Adrenal gland (tissue), 12 donors: ENCODE data around the gene GRM8. TPM values are rescaled to one million over a fixed set of nuclear protein-coding genes. Genes with fewer than 3 reads are reported as not detected.
A peak's percentile ranks its signal among the peaks of the same experiment; 100 is the strongest.

ENCODE experiments used
- DNase-seq, 7 donors: peaks; one replicate each; pipeline ENCODE4 v3.0.0-alpha.2; 2019 to 2020
- H3K27ac ChIP-seq, 5 donors: fragments of 200-600 bp; sonication (generic) in 4 of 5; 1 replicate in 3 of 5; 2 replicates in 2 of 5; pipeline versions ENCODE4 v1.5.1 to v1.8.0; 2016 to 2020; ENCODE audit warnings: mild to moderate bottlenecking in 1 of 5
- H3K27me3 ChIP-seq: fragments of 200-600 bp; 2 replicates; pipeline ENCODE4 v1.8.0; 2021
- H3K36me3 ChIP-seq, 2 donors: fragments of 200-600 bp; replicated peaks in 1 of 2; 1 replicate in 1 of 2; 2 replicates in 1 of 2; pipeline versions ENCODE4 v1.5.1 to v1.8.0; 2018 to 2022
- H3K4me1 ChIP-seq, 2 donors: fragments of 200-600 bp; replicated peaks in 1 of 2; 1 replicate in 1 of 2; 2 replicates in 1 of 2; pipeline versions ENCODE4 v1.5.1 to v1.8.0; 2018 to 2021
- H3K4me3 ChIP-seq, 4 donors: fragments of 200-600 bp; sonication (generic) in 3 of 4; one replicate each; pipeline ENCODE4 v1.5.1; 2016 to 2018
- H3K9me3 ChIP-seq, 3 donors: fragments of 200-600 bp; sonication (generic) in 1 of 3; replicated peaks in 1 of 3; 1 replicate in 2 of 3; 2 replicates in 1 of 3; pipeline versions ENCODE4 v1.5.1 to v1.8.0; 2016 to 2021
- CTCF ChIP-seq, 6 experiments: fragments of 450-650 bp in 4 of 6; fragments of 200-600 bp in 2 of 6; sonication (generic) in 1 of 6; IDR thresholded peaks; 1 replicate in 5 of 6; 2 replicates in 1 of 6; pipeline versions ENCODE4 v1.5.1 to v1.8.0; 2016 to 2021; ENCODE audit warnings: antibody characterized with exemption in 6 of 6, mild to moderate bottlenecking in 2 of 6, moderate library complexity in 1 of 6
- POLR2A ChIP-seq, 2 donors: fragments of 450-650 bp; IDR thresholded peaks; one replicate each; pipeline ENCODE4 v1.6.1; 2017; ENCODE audit warnings: antibody characterized with exemption in 2 of 2, mild to moderate bottlenecking in 2 of 2, moderate library complexity in 1 of 2
- WGBS, 4 donors: extraction: QIAGEN DNeasy Blood & Tissue Kit in 2 of 4; methylation state at CpG; one replicate each; pipeline versions ENCODE4 v1.1.5 to v1.1.7; 2013 to 2017; 5-methylcytosine and 5-hydroxymethylcytosine counted together
- intact Hi-C, 2 donors: fragments of 100-400 bp; cut with DNase I; formaldehyde crosslinking; loops; one replicate each; pipeline versions ENCODE4 v1.14.1 to v1.15.0; 2022 to 2023
- polyA plus RNA-seq, 3 donors: library from polyadenylated mRNA; stranded (reverse); fragments of 200-250 nt in 2 of 3; fragments of 350-450 nt in 1 of 3; fragmentation: Illumina TruSeq in 1 of 3; extraction: RNeasy Lipid Tissue Mini Kit (QIAGEN cat#74804) in 1 of 3; gene quantifications; one replicate each; pipeline ENCODE4 v1.2.3, GENCODE V29; 2013 to 2014
- total RNA-seq, 9 donors: library from RNA; depleted of rRNA in 4 of 9; stranded (reverse); fragments of >200 nt in 4 of 9; fragments of 120-200 nt in 1 of 9; fragmentation: NEBNext Ultra II Directional in 1 of 9; extraction: Animal tissue kit (Norgen Biotek cat#: 25700) in 1 of 9; gene quantifications; one replicate each; pipeline versions ENCODE4 v1.1.0 to v1.2.4, GENCODE V29; 2013 to 2023
- donor health status: healthy with polysubstance abuse.
- donor health status: Bipolar disorder and iron deficiency.
- donor health status: DM: yes; HTN: yes; CAD: no.
- donor health status: DM: no; HTN: no; CAD: no.
- donor health status: DM: no; HTN: no; CAD: no.
- donor health status: DM: yes; HTN: yes; CAD: no.

Gene GRM8
- total and polyA plus RNA-seq, 12 donors: 0.10 to 2.5 (median 0.92) TPM; not detected in 5

- intact Hi-C loops: no loop called here
- Histone ChIP-seq H3K9me3 (no peaks in the 10 kb centered on the region), H3K36me3 (no peaks in the 10 kb centered on the region), H3K27ac (no peak overlapping the region), H3K4me1 (no peaks in the 10 kb centered on the region), H3K4me3 (no peak overlapping the region), H3K27me3 (no peaks in the 10 kb centered on the region)
- 84 to 95% (median 88%) methylated on average over 1 of the region's 1 CpG for WGBS, 4 donors
- TF ChIP-seq POLR2A (IDR thresholded peaks at IDR 0.05) (no peak), CTCF (IDR thresholded peaks at IDR 0.05) (no peak)
- DNase-seq: no peak
Observed at GRCh38 chr7:126778101-126778500, 474.6 kb downstream of the GRM8 start.

DNA sequence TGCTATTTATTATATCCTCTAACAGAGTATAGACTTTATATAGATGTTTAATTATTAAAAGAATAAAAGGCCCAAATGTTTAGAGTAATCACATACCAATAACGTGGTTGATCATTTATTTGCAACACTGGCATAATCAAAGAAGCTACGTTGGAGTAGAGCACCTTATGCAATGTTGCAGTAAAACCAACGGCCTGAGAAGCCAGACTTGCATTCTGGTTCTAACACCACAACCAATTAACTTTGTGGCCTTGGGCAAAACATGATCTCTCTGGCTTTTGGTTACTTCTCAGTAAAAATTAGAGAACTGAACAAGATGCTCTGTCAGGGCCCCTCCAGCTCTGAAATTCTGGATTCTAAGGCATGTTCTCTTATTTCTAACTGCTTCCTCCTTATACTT lies 476.2 kb downstream of the GRM8 start:
- H3K9me3 ChIP-seq: no peaks in the 10 kb centered on the region
- intact Hi-C loops: no loop called here
- H3K36me3 ChIP-seq: no peaks in the 10 kb centered on the region
- WGBS, 4 donors: 74 to 82% (median 79%) methylated on average over 3 of the region's 3 CpGs
- H3K27ac ChIP-seq: no peak overlapping the region
- no peaks in the 10 kb centered on the region for H3K4me1 ChIP-seq
- no peak for TF ChIP-seq CTCF (IDR thresholded peaks at IDR 0.05)
- TF ChIP-seq POLR2A (IDR thresholded peaks at IDR 0.05): no peak
- H3K4me3 ChIP-seq: no peak overlapping the region
- no peaks in the 10 kb centered on the region for H3K27me3 ChIP-seq
- no peak for DNase-seq

DNA sequence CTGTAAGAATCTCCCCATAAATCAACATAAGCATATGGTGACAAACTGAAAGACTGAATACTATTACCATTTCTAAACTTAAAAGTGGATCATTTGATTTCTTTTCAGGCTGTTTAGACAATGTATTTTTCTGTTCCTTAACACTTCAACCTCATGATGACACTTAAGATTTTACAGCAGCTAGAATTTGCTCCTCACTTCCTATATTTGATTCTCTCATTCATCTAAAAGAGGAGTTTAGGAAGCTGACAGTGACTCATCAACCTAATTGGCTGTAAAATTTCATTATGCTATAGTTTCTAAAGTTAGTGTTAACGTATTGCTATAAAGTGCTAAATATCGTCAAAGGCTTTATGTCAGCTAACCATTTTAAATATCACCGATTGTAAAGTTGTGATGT lies 478.7 kb downstream of the GRM8 start:
- no peak for DNase-seq
- intact Hi-C loops: no loop called here
- H3K9me3 ChIP-seq: no peaks in the 10 kb centered on the region
- H3K4me3 ChIP-seq: no peak overlapping the region
- H3K27me3 ChIP-seq: no peaks in the 10 kb centered on the region
- TF ChIP-seq CTCF (IDR thresholded peaks at IDR 0.05) (no peak), POLR2A (IDR thresholded peaks at IDR 0.05) (no peak)
- no peaks in the 10 kb centered on the region for H3K36me3 ChIP-seq
- no peaks in the 10 kb centered on the region for H3K4me1 ChIP-seq
- no peak overlapping the region for H3K27ac ChIP-seq
- WGBS, 4 donors: 88 to 92% (median 90%) methylated on average over 3 of the region's 3 CpGs

DNA sequence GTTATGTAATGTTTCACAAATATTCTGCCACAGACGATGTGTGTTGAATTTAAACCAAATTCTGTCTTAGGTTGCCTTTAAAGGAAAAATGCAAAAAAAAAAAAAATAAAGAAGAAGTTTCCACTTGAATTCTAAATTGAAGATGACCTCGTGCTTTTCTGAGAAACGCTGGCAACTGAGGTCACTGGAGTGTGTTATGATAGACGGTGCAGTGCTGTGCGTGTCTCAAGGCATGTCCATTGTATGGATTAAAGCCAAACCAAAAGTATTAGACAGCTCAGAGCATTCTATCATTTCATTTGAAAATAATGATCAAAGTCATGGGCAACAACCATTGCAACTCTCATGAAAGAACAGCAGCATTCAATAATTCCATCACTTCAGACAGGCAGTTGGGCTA lies 483.9 kb downstream of the GRM8 start:
- 29 to 42% (median 38%) methylated on average over 5 of the region's 5 CpGs for WGBS, 4 donors
- Histone ChIP-seq H3K9me3 (no peaks in the 10 kb centered on the region), H3K4me1 (no peaks in the 10 kb centered on the region), H3K27ac (no peak overlapping the region), H3K27me3 (no peaks in the 10 kb centered on the region), H3K4me3 (no peak overlapping the region), H3K36me3 (no peaks in the 10 kb centered on the region)
- TF ChIP-seq CTCF (IDR thresholded peaks at IDR 0.05) (no peak), POLR2A (IDR thresholded peaks at IDR 0.05) (no peak)
- intact Hi-C loops: no loop called here
- peak in 5 of 7 donors; percentile 27 to 52 (median 46) for DNase-seq
